Testis (tissue), 3 donors: Measurements from ENCODE around the gene RSKR. TPM values are rescaled to one million over a fixed set of nuclear protein-coding genes. Genes with fewer than 3 reads are reported as not detected.

ENCODE experiments used
- DNase-seq: peaks from one replicate; pipeline ENCODE4 v3.0.0-alpha.2; 2019
- H3K27ac ChIP-seq, 2 donors: fragments of 200-600 bp; sonication (generic); one replicate each; pipeline ENCODE4 v1.5.1; 2019
- H3K27me3 ChIP-seq: fragments of 200-600 bp; sonication (generic); one replicate; pipeline ENCODE4 v1.5.1; 2019
- H3K36me3 ChIP-seq: fragments of 200-600 bp; sonication (generic); one replicate; pipeline ENCODE4 v1.5.1; 2017; ENCODE audit warnings: low read depth; ENCODE audit errors: missing control alignments
- H3K4me1 ChIP-seq: fragments of 200-600 bp; sonication (generic); one replicate; pipeline ENCODE4 v1.5.1; 2019
- H3K4me3 ChIP-seq, 2 donors: fragments of 200-600 bp; sonication (generic); one replicate each; pipeline ENCODE4 v1.5.1; 2017 to 2019
- H3K9me3 ChIP-seq: fragments of 200-600 bp; sonication (generic); one replicate; pipeline ENCODE4 v1.5.1; 2017
- CTCF ChIP-seq, 3 experiments: fragments of 450-650 bp in 2 of 3; fragments of 200-600 bp in 1 of 3; sonication (generic) in 1 of 3; IDR thresholded peaks; one replicate each; pipeline ENCODE4 v1.5.1; 2016 to 2019; ENCODE audit warnings: antibody characterized with exemption in 3 of 3, mild to moderate bottlenecking in 2 of 3, moderate library complexity in 1 of 3
- POLR2A ChIP-seq: fragments of 450-650 bp; IDR thresholded peaks from one replicate; pipeline ENCODE4 v1.6.1; 2017; ENCODE audit warnings: antibody characterized with exemption, mild to moderate bottlenecking, moderate library complexity
- WGBS, 2 donors: methylation state at CpG; one replicate each; pipeline ENCODE4 v1.1.5; 2018; 5-methylcytosine and 5-hydroxymethylcytosine counted together
- intact Hi-C: fragments of 100-400 bp; cut with DNase I; formaldehyde crosslinking; loops from one replicate; pipeline ENCODE4 v1.15.1; 2023; ENCODE audit warnings: low total_unique reads
- polyA plus RNA-seq: library from polyadenylated mRNA; stranded (reverse); fragments of 350-450 nt; fragmentation: Illumina TruSeq; extraction: RNeasy Lipid Tissue Mini Kit (QIAGEN cat#74804); gene quantifications from one replicate; pipeline ENCODE4 v1.2.3, GENCODE V29; 2014; ENCODE audit warnings: low read depth, low replicate concordance; ENCODE audit not compliant: insufficient read depth
- total RNA-seq, 2 donors: library from RNA; depleted of rRNA; stranded (reverse); fragments of >200 nt; gene quantifications; one replicate each; pipeline ENCODE4 v1.2.3, GENCODE V29; 2016

The RSKR gene
- total and polyA plus RNA-seq, 3 donors from 2014 or later, result 18.1 to 41.7 (median 38.0) TPM

DNA sequence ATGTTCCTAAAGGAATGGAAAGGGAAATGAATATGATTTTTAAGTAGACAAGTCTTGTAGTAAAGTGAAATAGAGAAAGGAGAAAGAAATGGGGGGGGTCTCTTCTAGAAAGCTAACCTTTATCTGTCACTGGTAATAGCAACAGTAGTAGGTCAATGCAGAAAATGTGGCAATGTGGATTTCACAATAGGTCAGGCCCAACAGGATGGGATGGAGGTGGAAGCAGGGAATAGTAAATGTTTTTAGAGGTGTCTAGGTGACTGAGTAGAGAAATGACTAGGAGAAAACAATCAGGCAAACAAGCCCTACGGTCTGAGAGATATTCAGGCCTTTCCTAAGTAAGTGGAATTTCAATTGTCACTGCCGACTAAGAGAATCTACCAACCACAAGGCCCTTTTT, 6.0 kb upstream of the RSKR start:
- 87 to 89% methylated on average over 2 of the region's 2 CpGs for WGBS, 2 donors
- Histone ChIP-seq H3K9me3 (no peaks in the 10 kb centered on the region), H3K4me3 (no peak overlapping the region), H3K4me1 (no peaks in the 10 kb centered on the region), H3K27me3 (no peaks in the 10 kb centered on the region), H3K36me3 (no peaks in the 10 kb centered on the region), H3K27ac (no peak overlapping the region)
- intact Hi-C loops, result no loop called here
- no peak for DNase-seq
- TF ChIP-seq POLR2A (no peak), CTCF (IDR thresholded peaks at IDR 0.05) (no peak)

GRCh38 chr17:28618464-28618863, 4.5 kb upstream of the RSKR start:
- Histone ChIP-seq H3K36me3 (no peaks in the 10 kb centered on the region), H3K9me3 (no peaks in the 10 kb centered on the region), H3K27me3 (no peaks in the 10 kb centered on the region), H3K4me3 (no peak overlapping the region), H3K4me1 (no peaks in the 10 kb centered on the region), H3K27ac (no peak overlapping the region)
- intact Hi-C loops, result no loop called here
- DNase-seq, result no peak
- WGBS, 2 donors, result 91 to 96% methylated on average over 3 of the region's 3 CpGs
- TF ChIP-seq POLR2A, result no peak

GRCh38 chr17:28616281-28616680, 2.3 kb upstream of the RSKR start:
- Histone ChIP-seq H3K27me3 (no peaks in the 10 kb centered on the region), H3K27ac (no peak overlapping the region), H3K36me3 (no peaks in the 10 kb centered on the region), H3K4me1 (no peaks in the 10 kb centered on the region), H3K4me3 (no peak overlapping the region), H3K9me3 (no peaks in the 10 kb centered on the region)
- TF ChIP-seq CTCF (IDR thresholded peaks at IDR 0.05) (no peak), POLR2A (no peak)
- intact Hi-C loops, result no loop called here
- DNase-seq, result no peak
- 83 to 89% methylated on average over 7 of the region's 7 CpGs for WGBS, 2 donors

DNA sequence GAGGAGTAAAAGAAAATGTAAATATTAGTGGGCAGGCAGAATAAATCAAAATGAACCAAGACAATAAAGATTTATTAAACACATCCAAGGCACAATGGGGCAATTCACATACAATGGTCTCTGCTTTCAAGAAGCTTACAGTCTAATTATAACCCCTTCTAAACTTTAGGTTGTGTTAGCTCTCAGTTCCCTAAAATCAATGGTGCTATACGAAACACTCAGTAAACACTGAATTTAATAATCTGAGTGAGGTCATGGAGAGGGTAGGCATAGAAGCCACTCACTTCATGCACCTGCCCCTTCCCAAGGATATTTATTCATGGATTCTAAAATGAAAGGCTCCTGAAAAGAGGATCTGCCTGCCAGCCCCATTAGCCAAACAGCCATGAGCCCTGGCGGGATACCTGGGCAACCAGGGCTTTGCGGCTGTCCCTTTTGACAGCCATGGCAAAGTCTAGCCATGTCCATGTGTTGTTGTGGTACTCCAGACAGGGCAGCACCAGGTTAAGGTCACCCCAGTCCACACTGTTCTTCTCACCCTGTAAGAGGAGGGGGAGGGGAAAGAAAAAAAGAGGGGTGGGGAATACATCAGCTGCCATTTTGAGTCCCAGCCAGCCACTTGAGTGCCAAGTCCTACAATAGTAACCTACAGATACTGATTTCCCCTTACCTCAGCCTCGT, 1.4 kb upstream of the RSKR start:
- WGBS, 2 donors, result 76 to 86% methylated on average over 4 of the region's 4 CpGs
- TF ChIP-seq CTCF (IDR thresholded peaks at IDR 0.05), result no peak
- TF ChIP-seq POLR2A, result no peak
- intact Hi-C loops, result no loop called here
- Histone ChIP-seq H3K9me3 (no peaks in the 10 kb centered on the region), H3K4me1 (no peaks in the 10 kb centered on the region), H3K4me3 (no peak overlapping the region), H3K27ac (no peak overlapping the region), H3K36me3 (no peaks in the 10 kb centered on the region), H3K27me3 (no peaks in the 10 kb centered on the region)
- no peak for DNase-seq

- no peaks in the 10 kb centered on the region for H3K9me3 ChIP-seq
- WGBS, 2 donors, result 73 to 75% methylated on average over 6 of the region's 6 CpGs
- DNase-seq, result peak; percentile 64
- no peaks in the 10 kb centered on the region for H3K36me3 ChIP-seq
- intact Hi-C loops, result no loop called here
- no peak overlapping the region for H3K4me3 ChIP-seq
- H3K27me3 ChIP-seq, result no peaks in the 10 kb centered on the region
- TF ChIP-seq POLR2A, result no peak
- TF ChIP-seq CTCF (IDR thresholded peaks at IDR 0.05), result peak in 2 of 3 experiments; percentile 32 to 48
- H3K4me1 ChIP-seq, result no peaks in the 10 kb centered on the region
- H3K27ac ChIP-seq, result no peak overlapping the region
Observed at GRCh38 chr17:28612936-28613872, 781 bp downstream of the RSKR start.
